Cortex of kidney (tissue), 1 donor: Measurements from ENCODE around the gene CCDC146.

ENCODE experiments used
- DNase-seq: peaks from one replicate; lab custom pipeline; 2025; lab: John Stamatoyannopoulos, UW

The CCDC146 gene

GRCh38 chr7:77293046-77293445, 170.6 kb downstream of the CCDC146 start:
- DNase-seq, result no peak

- DNase-seq, result no peak
Observed at GRCh38 chr7:77295549-77295948, 173.1 kb downstream of the CCDC146 start.

GRCh38 chr7:77306231-77307067, 184.0 kb downstream of the CCDC146 start:
- no peak for DNase-seq

GRCh38 chr7:77308792-77309191, 186.4 kb downstream of the CCDC146 start:
- DNase-seq, result no peak

- no peak for DNase-seq
Observed at GRCh38 chr7:77309714-77310220, 187.4 kb downstream of the CCDC146 start.

- no peak for DNase-seq
Observed at GRCh38 chr7:77310982-77311381, 188.6 kb downstream of the CCDC146 start.

- DNase-seq, result no peak
Observed at GRCh38 chr7:77313085-77313484, 190.7 kb downstream of the CCDC146 start.

- no peak for DNase-seq
Observed at GRCh38 chr7:77313876-77314480, 191.6 kb downstream of the CCDC146 start.

GRCh38 chr7:77315182-77315591, 192.8 kb downstream of the CCDC146 start:
- DNase-seq, result no peak

GRCh38 chr7:77316219-77316978, 194.0 kb downstream of the CCDC146 start:
- DNase-seq, result no peak

- DNase-seq, result no peak
Observed at GRCh38 chr7:77318019-77318418, 195.6 kb downstream of the CCDC146 start.

GRCh38 chr7:77320137-77320536, 197.7 kb downstream of the CCDC146 start:
- no peak for DNase-seq

- DNase-seq, result no peak
Observed at GRCh38 chr7:77320714-77321113, 198.3 kb downstream of the CCDC146 start.

GRCh38 chr7:77321300-77321699, 198.9 kb downstream of the CCDC146 start:
- DNase-seq, result no peak

GRCh38 chr7:77326131-77326530, 203.7 kb downstream of the CCDC146 start:
- DNase-seq, result no peak

- no peak for DNase-seq
Observed at GRCh38 chr7:77327067-77327931, 204.9 kb downstream of the CCDC146 start.

GRCh38 chr7:77327932-77328628, 205.7 kb downstream of the CCDC146 start:
- DNase-seq, result no peak

- no peak for DNase-seq
Observed at GRCh38 chr7:77328669-77329068, 206.3 kb downstream of the CCDC146 start.

- no peak for DNase-seq
Observed at GRCh38 chr7:77329466-77330168, 207.2 kb downstream of the CCDC146 start.

- no peak for DNase-seq
Observed at GRCh38 chr7:77330169-77330882, 207.9 kb downstream of the CCDC146 start.
